ENCODE results near the gene NDUFC2.
A peak's percentile ranks its signal among the peaks of the same experiment; 100 is the strongest.

The NDUFC2 gene

GRCh38 chr11:78079232-78080083 lies at the start of gene NDUFC2:
Gene NDUFC2 (minus strand): TSS chr11:78079862. CDS start chr11:78079744, 118 bp downstream.
- H3K4me3 ChIP-seq (ENCODE audit: low read depth, low read length) = peak within 1 kb of the TSS; percentile 94
- TF ChIP-seq CTCF (IDR thresholded peaks at IDR 0.05; ENCODE audit: borderline replicate concordance, insufficient read depth, low read depth, low read length) = no peak

GRCh38 chr11:78127403-78127802 lies 47.7 kb upstream of the NDUFC2 start:
- no peak overlapping the region for H3K4me3 ChIP-seq (ENCODE audit: low read depth, low read length)
- TF ChIP-seq CTCF (IDR thresholded peaks at IDR 0.05; ENCODE audit: borderline replicate concordance, insufficient read depth, low read depth, low read length) = no peak

GRCh38 chr11:78112582-78113275 lies 33.1 kb upstream of the NDUFC2 start:
- no peak for TF ChIP-seq CTCF (IDR thresholded peaks at IDR 0.05; ENCODE audit: borderline replicate concordance, insufficient read depth, low read depth, low read length)
- no peak overlapping the region for H3K4me3 ChIP-seq (ENCODE audit: low read depth, low read length)

- no peak overlapping the region for H3K4me3 ChIP-seq (ENCODE audit: low read depth, low read length)
- TF ChIP-seq CTCF (IDR thresholded peaks at IDR 0.05; ENCODE audit: borderline replicate concordance, insufficient read depth, low read depth, low read length) = no peak
Observed at GRCh38 chr11:78111298-78111697, 31.6 kb upstream of the NDUFC2 start.

GRCh38 chr11:78110830-78111229 lies 31.2 kb upstream of the NDUFC2 start:
- no peak overlapping the region for H3K4me3 ChIP-seq (ENCODE audit: low read depth, low read length)
- TF ChIP-seq CTCF (IDR thresholded peaks at IDR 0.05; ENCODE audit: borderline replicate concordance, insufficient read depth, low read depth, low read length) = no peak

- H3K4me3 ChIP-seq (ENCODE audit: low read depth, low read length) = no peak overlapping the region
- TF ChIP-seq CTCF (IDR thresholded peaks at IDR 0.05; ENCODE audit: borderline replicate concordance, insufficient read depth, low read depth, low read length) = no peak
Observed at GRCh38 chr11:78110351-78110750, 30.7 kb upstream of the NDUFC2 start.

Measured in GM12875 (cell line).